HepG2 (cell line): ENCODE results near the gene RNGTT. TPM values are rescaled to one million over a fixed set of nuclear protein-coding genes. Genes with fewer than 3 reads are reported as not detected.

Experiments used
- FOXC1 ChIP-seq: sonication (generic); formaldehyde crosslinking; IDR thresholded peaks from 2 replicates; pipeline ENCODE4 v1.8.0; 2022; ENCODE audit warnings: mild to moderate bottlenecking, missing genetic modification reagents, borderline replicate concordance
- HOXA9 ChIP-seq: sonication (generic); formaldehyde crosslinking; IDR thresholded peaks from 2 replicates; pipeline ENCODE4 v1.8.1; 2022; ENCODE audit warnings: missing genetic modification reagents, mild to moderate bottlenecking, moderate library complexity, borderline replicate concordance
- IKZF5 ChIP-seq: IDR thresholded peaks from 2 replicates; pipeline ENCODE4 v1.6.1; 2018; ENCODE audit warnings: missing genetic modification reagents, mild to moderate bottlenecking, missing compliant biosample characterization
- MIXL1 ChIP-seq: IDR thresholded peaks from 2 replicates; pipeline ENCODE4 v1.6.1; 2016
- NR3C1 ChIP-seq: sonication (generic); formaldehyde crosslinking; IDR thresholded peaks from 2 replicates; pipeline ENCODE4 v1.4.0; 2020; ENCODE audit warnings: missing genetic modification reagents
- ONECUT2 ChIP-seq: sonication (generic); formaldehyde crosslinking; IDR thresholded peaks from 2 replicates; pipeline ENCODE4 v1.4.0; 2020; ENCODE audit warnings: missing genetic modification reagents
- PAXIP1 ChIP-seq: sonication (generic); formaldehyde crosslinking; conservative IDR thresholded peaks from 2 replicates; pipeline ENCODE4 v1.4.0; 2020; ENCODE audit warnings: mild to moderate bottlenecking, missing genetic modification reagents, moderate library complexity
- RARG ChIP-seq: sonication (generic); formaldehyde crosslinking; IDR thresholded peaks from 2 replicates; pipeline ENCODE4 v1.4.0; 2020; ENCODE audit warnings: low read depth, mild to moderate bottlenecking, missing genetic modification reagents
- SMARCC2 ChIP-seq: fragments of 450-650 bp; IDR thresholded peaks from 2 replicates; pipeline ENCODE4 v1.6.1; 2017; ENCODE audit warnings: antibody characterized with exemption, mild to moderate bottlenecking
- ZBED4 ChIP-seq: sonication (generic); formaldehyde crosslinking; IDR thresholded peaks from 2 replicates; pipeline ENCODE4 v1.4.0; 2020; ENCODE audit warnings: missing genetic modification reagents, borderline replicate concordance
- ZMAT3 ChIP-seq: sonication (generic); formaldehyde crosslinking; conservative IDR thresholded peaks from 2 replicates; pipeline ENCODE4 v1.7.0; 2021; ENCODE audit warnings: missing genetic modification reagents
- ZMYM3 ChIP-seq: sonication (generic); formaldehyde crosslinking; IDR thresholded peaks from 2 replicates; pipeline ENCODE4 v1.5.1; 2020; ENCODE audit warnings: mild to moderate bottlenecking, missing genetic modification reagents
- ZNF503 ChIP-seq: sonication (generic); formaldehyde crosslinking; IDR thresholded peaks from 2 replicates; pipeline ENCODE4 v1.4.0; 2020; ENCODE audit warnings: missing genetic modification reagents
- ZSCAN21 ChIP-seq: sonication (generic); formaldehyde crosslinking; IDR thresholded peaks from 2 replicates; pipeline ENCODE4 v1.8.0; 2022; ENCODE audit warnings: mild to moderate bottlenecking, missing genetic modification reagents, moderate library complexity, borderline replicate concordance
- polyA plus RNA-seq, 8 experiments: library from polyadenylated mRNA; depleted of rRNA in 3 of 8; stranded (reverse) in 7 of 8; unstranded in 1 of 8; fragments of >200 nt; fragmentation: Illumina TruSeq in 4 of 8; extraction: Trizol in 4 of 8; gene quantifications; 2 replicates each; pipeline versions ENCODE4 v1.2.1 to v1.2.3, GENCODE V29; 2011 to 2016; ENCODE audit warnings: low read depth in 4 of 8, missing spikeins in 1 of 8, mixed read lengths in 1 of 8; ENCODE audit not compliant: insufficient read depth in 1 of 8
- total RNA-seq, 5 experiments: library from RNA; depleted of rRNA; stranded (reverse); fragments of >200 nt; fragmentation: Illumina TruSeq; extraction: Trizol; gene quantifications; 2 replicates each; pipeline ENCODE4 v1.2.3, GENCODE V29; 2016; ENCODE audit warnings: low read depth in 1 of 5

Gene RNGTT
- total and polyA plus RNA-seq, 2 of the 13 experiments (the other 11 are each of a cell fraction or from before 2014, with no cell fraction given), result 6.0 to 22.6 TPM

GRCh38 chr6:88709819-88710246 is 253.6 kb downstream of the RNGTT start (continued):
- TF ChIP-seq ZNF503 (peak; percentile 62; the same call in 1 of the 2 replicates), RARG (CRISPR knock-in tag) (no peak), ZBED4 (CRISPR knock-in tag) (no peak), HOXA9 (CRISPR knock-in tag) (no peak), ZSCAN21 (CRISPR knock-in tag) (no peak), ZMYM3 (CRISPR knock-in tag) (peak; percentile 40; the same call in 1 of the 2 replicates), FOXC1 (CRISPR knock-in tag) (no peak), PAXIP1 (CRISPR knock-in tag) (peak; percentile 97), ONECUT2 (CRISPR knock-in tag) (peak; percentile 96), NR3C1 (CRISPR knock-in tag) (no peak), SMARCC2 (peak; percentile 97), MIXL1 (CRISPR knock-in tag) (peak; percentile 45), ZMAT3 (no peak), IKZF5 (no peak)
